IPS DF 19.7 (cell line): Measurements from ENCODE around the gene SBK2.
"Not testable (repeated sequence)": the region's sequence is repeated elsewhere in the genome, so short reads cannot be mapped to it uniquely, and the experiment has no call there.

Source experiments
- DNase-seq: peaks from one replicate; pipeline ENCODE4 v3.0.0-alpha.2; 2013; ENCODE audit warnings: low read depth, low spot score

The SBK2 gene

DNA sequence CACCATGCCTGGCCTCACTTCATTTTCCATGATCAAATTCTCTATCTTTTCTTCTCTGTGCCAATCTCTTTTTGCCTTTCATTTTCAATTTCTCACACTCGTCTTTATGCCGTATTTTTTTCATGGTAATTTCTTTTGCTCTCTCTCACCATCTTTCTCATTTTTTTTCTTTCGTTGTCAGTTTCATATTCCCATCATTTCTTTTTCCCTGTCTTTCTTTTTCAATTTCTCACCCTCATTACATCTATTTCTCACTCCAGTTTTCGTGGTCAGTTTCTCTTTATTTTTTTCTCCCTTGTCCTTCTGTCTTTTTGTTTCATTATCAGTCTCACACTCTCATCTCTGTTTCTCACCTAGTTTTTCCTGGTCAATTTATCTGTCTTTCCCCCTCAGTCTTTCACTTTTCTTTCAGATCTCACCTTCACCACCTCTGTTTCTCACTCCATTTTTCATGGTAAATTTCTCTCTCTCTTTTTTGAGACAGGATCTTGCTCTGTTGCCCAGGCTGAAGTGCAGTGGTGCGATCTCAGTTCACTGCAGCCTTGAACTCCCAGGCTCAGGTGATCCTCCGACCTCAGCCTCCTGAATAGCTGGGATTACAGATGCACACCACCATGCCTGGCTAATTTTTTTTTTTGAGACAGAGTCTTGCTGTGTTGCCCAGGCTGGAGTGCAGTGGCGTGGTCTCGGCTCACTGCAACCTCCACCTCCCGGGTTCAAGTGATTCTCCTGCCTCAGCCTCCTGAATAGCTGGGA is 34.6 kb downstream of the SBK2 start:
- DNase-seq, result no peak

DNA sequence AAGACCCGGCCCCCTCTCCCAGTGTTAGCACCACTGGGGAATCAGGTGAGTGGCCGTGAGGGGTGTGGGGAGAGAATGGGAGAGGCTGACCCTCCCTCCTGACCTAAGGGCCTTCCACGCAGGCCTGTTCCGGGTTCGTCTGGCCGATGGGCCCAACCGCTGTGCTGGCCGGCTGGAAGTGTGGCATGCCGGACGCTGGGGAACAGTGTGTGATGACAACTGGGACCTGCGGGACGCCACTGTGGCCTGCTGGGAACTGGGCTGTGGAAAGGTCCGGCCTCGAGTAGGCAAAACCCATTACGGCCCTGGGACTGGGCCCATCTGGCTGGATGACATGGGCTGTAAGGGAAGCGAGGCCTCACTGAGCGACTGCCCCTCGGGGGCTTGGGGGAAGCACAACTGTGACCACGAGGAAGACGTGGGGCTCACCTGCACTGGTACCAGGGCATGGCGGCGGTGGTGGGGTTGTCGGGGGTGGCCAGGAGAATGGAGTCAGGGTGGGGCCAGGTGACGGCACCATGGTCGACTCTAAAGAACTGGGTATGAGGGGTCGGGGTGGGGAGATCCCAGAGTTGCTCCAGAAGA is 36.5 kb downstream of the SBK2 start:
- no peak for DNase-seq

DNA sequence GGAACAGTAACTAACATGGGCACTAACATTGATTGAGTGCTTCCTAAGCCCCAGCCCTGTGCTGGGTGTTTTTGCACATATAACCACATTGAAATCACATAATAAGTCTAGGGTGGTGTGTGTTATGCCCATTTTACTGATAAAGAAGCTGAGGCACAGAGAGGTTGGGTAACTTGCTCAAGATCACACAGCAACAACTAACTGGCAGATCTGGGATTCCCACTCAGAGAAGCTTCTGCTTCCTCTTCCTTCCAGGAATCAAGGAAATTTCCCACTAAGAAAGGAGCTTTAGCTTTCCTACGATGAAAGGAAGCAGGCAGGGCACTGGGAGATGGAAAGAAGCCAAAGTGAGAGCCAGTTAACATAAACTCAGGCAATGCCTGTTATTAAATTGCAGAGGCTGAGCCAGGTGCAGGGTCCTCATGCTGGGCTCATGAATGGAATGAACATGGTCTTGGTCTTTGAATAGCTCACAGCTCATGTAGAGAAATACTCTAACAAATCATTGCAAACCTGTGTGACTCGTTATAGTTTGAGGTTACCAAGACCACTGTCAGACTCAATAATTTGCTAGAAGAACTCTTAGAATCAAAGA is 38.6 kb downstream of the SBK2 start:
- no peak for DNase-seq

- DNase-seq, result no peak
Observed at GRCh38 chr19:55497763-55498162, 39.2 kb downstream of the SBK2 start.

DNA sequence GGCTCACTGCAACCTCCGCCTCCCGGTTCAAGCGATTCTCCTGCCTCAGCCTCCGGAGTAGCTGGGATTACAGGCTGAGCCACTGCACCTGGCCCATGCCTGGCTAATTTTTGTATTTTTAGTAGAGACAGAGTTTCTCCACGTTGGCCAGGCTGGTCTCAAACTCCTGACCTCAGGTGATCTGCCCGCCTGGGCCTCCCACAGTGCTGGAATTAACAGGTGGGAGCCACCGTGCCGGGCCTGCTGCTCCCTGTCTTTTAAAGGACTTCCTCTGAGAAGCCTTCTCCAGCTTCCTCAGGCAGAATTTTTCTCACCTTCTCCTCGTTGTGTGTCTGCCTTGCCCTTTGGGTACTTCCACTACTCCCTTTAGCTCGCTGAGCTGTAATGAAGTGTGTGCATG is 40.1 kb downstream of the SBK2 start:
- not testable (repeated sequence) for DNase-seq

GRCh38 chr19:55495646-55496349 is 41.1 kb downstream of the SBK2 start:
- no peak for DNase-seq

- no peak for DNase-seq
Observed at GRCh38 chr19:55494172-55494761, 42.7 kb downstream of the SBK2 start.

DNA sequence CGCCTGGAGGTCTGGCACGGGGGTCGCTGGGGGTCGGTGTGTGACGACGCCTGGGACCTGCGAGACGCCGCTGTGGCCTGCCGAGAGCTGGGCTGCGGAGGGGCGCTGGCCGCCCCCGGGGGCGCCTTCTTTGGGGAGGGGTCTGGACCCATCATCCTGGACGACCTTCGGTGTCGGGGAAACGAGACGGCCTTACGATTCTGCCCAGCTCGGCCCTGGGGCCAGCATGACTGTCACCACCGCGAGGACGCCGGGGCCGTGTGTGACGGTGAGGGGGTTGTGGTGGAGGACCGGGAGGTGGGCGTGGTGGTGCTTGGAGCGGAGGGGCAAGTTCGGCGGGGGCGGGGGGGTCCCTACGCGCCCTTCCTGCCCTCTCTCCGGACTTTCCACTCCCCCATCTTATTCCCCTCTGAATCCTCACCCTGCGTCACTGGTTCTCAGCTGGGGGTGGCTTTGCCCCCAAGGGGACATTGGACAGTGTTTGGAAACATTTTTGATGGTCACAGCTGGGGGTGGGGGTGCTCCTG is 43.2 kb downstream of the SBK2 start:
- DNase-seq, result no peak

GRCh38 chr19:55493052-55493644 is 43.8 kb downstream of the SBK2 start:
- DNase-seq, result no peak

- DNase-seq, result no peak
Observed at GRCh38 chr19:55492362-55492944, 44.5 kb downstream of the SBK2 start.

DNA sequence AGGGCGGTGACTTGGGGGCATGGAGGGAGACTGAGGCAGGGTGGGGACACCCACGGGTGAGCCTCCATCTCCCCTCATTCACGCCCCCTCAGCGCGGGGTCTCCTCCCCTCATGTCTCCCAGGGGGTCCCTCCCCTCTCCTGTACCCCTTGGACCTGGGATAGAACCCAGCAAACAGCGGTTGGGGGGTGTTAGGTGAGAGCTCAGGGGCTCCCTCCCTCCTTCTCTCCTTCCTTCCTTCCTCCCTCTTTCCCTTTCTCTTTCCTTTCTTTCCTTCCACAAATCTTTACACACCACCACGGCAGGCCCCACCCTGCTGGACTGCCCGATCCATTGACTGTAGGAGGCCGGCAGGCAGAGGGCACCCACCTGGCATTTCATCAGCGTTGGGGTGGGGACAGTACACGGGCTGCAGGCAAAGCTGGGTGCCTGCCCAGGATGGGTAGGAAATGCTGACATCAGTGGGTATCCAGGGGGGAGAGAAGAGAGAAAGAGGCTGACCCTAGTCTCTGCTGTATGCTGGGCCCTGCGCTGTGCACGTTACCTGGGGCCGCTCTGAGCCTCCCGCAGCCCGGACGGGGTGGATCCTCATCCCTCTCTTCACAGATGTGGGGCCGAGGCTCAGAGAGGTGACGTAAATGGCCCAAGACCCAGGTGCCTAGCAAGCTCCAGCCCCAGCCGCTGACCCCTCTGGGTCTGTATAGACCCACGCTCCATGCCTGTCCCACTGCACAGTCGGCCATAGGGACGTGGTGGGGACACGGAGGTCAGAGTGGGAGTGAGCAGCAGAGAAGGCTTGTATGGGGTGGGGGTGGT is 45.2 kb downstream of the SBK2 start:
- no peak for DNase-seq

DNA sequence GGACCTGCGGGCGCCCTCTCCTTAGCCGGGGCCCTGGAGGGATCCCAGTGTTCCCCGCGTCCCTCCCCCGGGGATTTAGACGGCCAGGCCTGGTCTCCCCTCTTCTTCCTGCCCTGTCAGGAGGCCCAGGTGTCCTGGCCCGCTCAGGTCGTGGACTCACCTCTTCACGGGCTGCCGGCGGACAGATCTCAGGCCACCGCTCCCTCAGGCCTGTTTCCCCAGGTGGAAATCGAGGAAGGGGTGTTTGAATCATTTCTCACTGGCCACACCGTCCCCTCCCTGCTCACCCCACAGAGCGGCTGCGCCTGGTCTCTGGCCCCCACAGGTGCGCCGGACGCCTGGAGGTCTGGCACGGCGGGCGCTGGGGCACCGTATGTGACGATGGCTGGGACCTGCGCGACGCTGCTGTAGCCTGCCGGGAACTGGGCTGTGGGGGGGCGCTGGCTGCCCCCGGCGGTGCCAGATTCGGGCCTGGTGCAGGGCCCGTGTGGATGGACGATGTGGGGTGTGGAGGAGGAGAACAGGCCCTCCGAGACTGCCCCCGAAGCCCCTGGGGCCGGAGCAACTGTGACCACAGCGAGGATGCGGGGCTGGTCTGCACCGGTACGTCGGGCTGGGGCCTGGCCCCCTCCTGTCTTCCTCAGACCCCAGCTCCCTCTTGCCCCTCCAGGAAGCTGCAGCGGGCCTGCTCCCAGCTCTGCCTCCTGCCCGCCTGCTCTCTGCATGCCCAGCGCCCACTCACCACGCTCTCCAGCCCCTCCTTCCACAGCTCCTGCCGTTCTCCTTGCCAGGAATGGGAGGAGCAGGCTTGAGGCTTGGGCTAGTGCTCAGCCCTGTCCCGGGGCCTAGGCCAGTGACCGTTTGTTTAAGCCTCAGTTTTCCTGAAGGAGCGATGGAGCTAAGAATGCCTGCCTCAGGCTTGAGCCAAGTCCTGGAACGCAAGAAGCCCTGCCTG is 46.2 kb downstream of the SBK2 start:
- DNase-seq, result no peak

DNA sequence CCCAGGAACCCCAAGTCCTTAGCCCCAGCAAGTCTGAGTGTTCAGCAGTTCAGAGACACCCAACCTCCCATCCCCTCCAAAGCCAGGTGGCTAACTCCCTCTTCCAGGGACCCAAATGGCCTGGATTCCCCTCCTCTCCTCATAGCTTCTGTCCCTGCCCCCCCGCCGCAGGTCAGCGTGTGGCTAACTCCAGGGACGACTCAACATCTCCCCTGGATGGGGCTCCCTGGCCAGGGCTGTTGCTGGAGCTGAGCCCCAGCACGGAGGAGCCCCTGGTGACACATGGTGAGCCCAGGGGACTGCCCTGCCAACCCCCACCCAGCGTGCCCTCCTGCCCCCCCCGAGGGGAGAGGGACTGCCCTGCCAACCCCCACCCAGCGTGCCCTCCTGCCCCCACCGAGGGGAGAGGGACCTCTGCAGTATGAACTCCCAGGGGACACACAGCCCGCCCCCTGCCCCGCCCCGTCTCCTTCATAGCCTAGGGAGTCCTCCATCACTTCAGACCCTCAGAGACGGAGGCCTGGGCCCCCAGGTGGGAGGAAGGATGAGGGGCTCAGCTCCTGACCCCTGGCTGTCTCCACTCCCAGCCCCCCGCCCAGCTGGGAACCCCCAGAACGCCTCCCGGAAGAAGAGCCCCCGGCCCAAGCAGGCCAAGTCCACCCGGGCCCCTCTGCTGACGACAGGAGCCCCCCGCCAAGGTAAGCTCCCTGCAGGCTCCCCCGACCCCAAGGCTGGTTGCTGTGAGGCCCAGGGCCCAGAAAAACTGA is 47.0 kb downstream of the SBK2 start:
- DNase-seq, result no peak

DNA sequence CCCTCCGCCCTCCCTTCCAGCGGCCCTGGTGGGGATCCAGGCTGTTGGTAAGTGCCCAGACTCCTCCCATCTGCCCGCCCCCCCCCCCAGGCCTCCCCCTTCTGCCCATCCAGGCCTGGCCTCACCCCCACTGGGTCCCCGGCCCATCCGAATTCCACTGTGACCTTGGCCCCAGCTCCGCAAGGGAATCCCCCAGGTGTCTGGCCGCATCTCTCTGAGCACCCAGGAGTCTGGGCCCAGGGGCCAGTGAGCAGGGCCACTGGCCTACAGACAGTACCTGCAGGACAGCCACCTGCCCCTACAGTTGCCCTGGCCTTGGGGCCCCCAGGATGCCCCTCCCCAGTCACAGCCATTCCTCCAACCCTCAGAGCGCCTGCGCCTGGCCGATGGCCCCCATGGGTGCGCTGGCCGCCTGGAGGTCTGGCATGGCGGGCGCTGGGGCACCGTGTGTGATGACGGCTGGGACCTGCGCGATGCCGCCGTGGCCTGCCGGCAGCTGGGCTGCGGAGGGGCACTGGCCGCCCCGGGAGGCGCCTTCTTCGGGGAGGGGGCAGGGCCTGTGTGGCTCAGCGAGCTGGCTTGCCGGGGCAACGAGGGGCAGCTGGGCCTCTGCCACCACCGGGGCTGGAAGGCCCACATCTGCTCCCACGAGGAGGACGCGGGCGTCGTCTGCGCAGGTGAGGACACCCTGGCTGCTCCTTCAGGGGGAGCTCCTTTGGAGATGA is 47.8 kb downstream of the SBK2 start:
- no peak for DNase-seq

DNA sequence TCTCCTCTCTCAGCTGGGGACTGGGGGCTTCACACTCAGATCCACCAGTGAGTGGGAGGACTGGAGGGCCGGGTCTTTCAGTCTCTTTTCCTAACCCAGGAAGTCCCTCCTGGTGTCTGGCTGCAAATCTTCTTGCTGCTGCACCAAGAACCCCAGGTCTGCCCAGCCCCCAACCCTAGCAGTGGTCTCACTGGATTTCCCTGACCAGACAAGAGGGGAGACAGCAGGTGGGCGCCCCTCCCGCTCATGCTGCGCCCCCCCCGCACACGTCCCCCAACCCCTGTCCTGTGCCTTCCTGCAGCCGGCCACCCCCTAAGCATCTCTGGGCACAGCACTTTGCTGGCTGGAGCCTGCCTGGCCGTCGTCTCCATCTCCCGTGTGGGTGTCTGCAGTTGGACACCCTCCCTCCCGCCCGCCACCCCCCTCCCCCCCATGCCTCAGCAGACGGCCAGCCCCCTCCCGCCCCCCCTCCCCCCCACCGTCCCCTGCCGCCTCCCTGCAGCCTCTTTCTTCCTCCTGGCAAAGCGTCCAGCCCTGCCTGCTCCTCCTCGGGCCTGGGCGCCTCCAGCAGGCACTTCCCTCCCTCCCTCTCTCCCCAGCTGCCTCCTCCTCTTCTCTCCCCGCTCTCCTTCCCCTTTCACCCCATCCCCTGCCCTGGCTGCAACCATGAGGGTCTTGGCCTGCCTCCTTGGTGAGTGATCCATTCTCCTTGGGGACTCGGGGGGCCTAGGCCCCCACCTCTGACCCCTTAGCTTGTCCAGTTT is 48.8 kb downstream of the SBK2 start, which contains the start of gene SSC5D:
TSS of gene SSC5D (plus strand) at position 513 of the 764 bp plus-strand sequence. CDS start at position 667, 154 bp downstream.
- no peak for DNase-seq
